Measurements from ENCODE around the gene KRT71.
"Not testable (repeated sequence)": the region's sequence is repeated elsewhere in the genome, so short reads cannot be mapped to it uniquely, and the experiment has no call there.

KRT71 gene

GRCh38 chr12:52600071-52600470 lies 47.1 kb upstream of the KRT71 start:
- H3K9me3 ChIP-seq: no peaks in the 10 kb centered on the region
- no peak overlapping the region for H3K27ac ChIP-seq
- no peak for TF ChIP-seq CTCF (IDR thresholded peaks at IDR 0.05)
- peaks cover 75% of the 10 kb centered on the region for H3K27me3 ChIP-seq
- H3K4me1 ChIP-seq (ENCODE audit: control insufficient read depth in 1 of 2, insufficient read depth in 1 of 2, low read depth in 1 of 2, low read length in 1 of 2): no peaks in the 10 kb centered on the region
- no peaks in the 10 kb centered on the region for H3K36me3 ChIP-seq
- no peak overlapping the region for H3K4me3 ChIP-seq (ENCODE audit: low read depth in 1 of 2, low read length in 1 of 2)

GRCh38 chr12:52598966-52599365 lies 46.0 kb upstream of the KRT71 start:
- H3K27me3 ChIP-seq: peaks cover 75% of the 10 kb centered on the region
- no peak for TF ChIP-seq CTCF (IDR thresholded peaks at IDR 0.05)

GRCh38 chr12:52594237-52594636 lies 41.3 kb upstream of the KRT71 start:
- H3K36me3 ChIP-seq; H3K9me3 ChIP-seq; H3K4me3 ChIP-seq (ENCODE audit: low read depth in 1 of 2, low read length in 1 of 2); H3K27ac ChIP-seq; H3K4me1 ChIP-seq (ENCODE audit: control insufficient read depth in 1 of 2, insufficient read depth in 1 of 2, low read depth in 1 of 2, low read length in 1 of 2): not testable (repeated sequence)
- H3K27me3 ChIP-seq: peaks cover 32% of the 10 kb centered on the region

More at GRCh38 chr12:52598966-52599365, 46.0 kb upstream of the KRT71 start:
- Histone ChIP-seq H3K4me1 (ENCODE audit: control insufficient read depth in 1 of 2, insufficient read depth in 1 of 2, low read depth in 1 of 2, low read length in 1 of 2) (no peaks in the 10 kb centered on the region), H3K36me3 (no peaks in the 10 kb centered on the region), H3K9me3 (no peaks in the 10 kb centered on the region), H3K4me3 (ENCODE audit: low read depth in 1 of 2, low read length in 1 of 2) (no peak overlapping the region), H3K27ac (no peak overlapping the region)

- Histone ChIP-seq H3K4me1 (ENCODE audit: control insufficient read depth in 1 of 2, insufficient read depth in 1 of 2, low read depth in 1 of 2, low read length in 1 of 2) (no peaks in the 10 kb centered on the region), H3K27me3 (peaks cover 4% of the 10 kb centered on the region), H3K9me3 (no peaks in the 10 kb centered on the region), H3K36me3 (no peaks in the 10 kb centered on the region), H3K4me3 (ENCODE audit: low read depth in 1 of 2, low read length in 1 of 2) (no peak overlapping the region), H3K27ac (no peak overlapping the region)
- TF ChIP-seq CTCF (IDR thresholded peaks at IDR 0.05): no peak
These were observed 38.6 kb upstream of the KRT71 start for GRCh38 chr12:52591521-52591920.

- Histone ChIP-seq H3K27me3 (no peaks in the 10 kb centered on the region), H3K4me1 (ENCODE audit: control insufficient read depth in 1 of 2, insufficient read depth in 1 of 2, low read depth in 1 of 2, low read length in 1 of 2) (no peaks in the 10 kb centered on the region), H3K4me3 (ENCODE audit: low read depth in 1 of 2, low read length in 1 of 2) (no peak overlapping the region), H3K9me3 (no peaks in the 10 kb centered on the region), H3K36me3 (no peaks in the 10 kb centered on the region), H3K27ac (no peak overlapping the region)
- no peak for TF ChIP-seq CTCF (IDR thresholded peaks at IDR 0.05)
These were observed 37.1 kb upstream of the KRT71 start for GRCh38 chr12:52590021-52590420.

GRCh38 chr12:52587563-52587962 lies 34.6 kb upstream of the KRT71 start:
- no peak for TF ChIP-seq CTCF (IDR thresholded peaks at IDR 0.05)
- Histone ChIP-seq H3K4me3 (ENCODE audit: low read depth in 1 of 2, low read length in 1 of 2) (no peak overlapping the region), H3K27ac (no peak overlapping the region), H3K27me3 (no peaks in the 10 kb centered on the region), H3K4me1 (ENCODE audit: control insufficient read depth in 1 of 2, insufficient read depth in 1 of 2, low read depth in 1 of 2, low read length in 1 of 2) (no peaks in the 10 kb centered on the region), H3K9me3 (no peaks in the 10 kb centered on the region), H3K36me3 (no peaks in the 10 kb centered on the region)

All from neutrophil (primary cell).